Thoracic aorta (tissue), 2 donors: Measurements from ENCODE around the gene RYR1. TPM values are rescaled to one million over a fixed set of nuclear protein-coding genes. Genes with fewer than 3 reads are reported as not detected.
"Not testable (repeated sequence)": the region's sequence is repeated elsewhere in the genome, so short reads cannot be mapped to it uniquely, and the experiment has no call there.

Experiments
- ATAC-seq: fragments of 150-250 bp; one replicate; pipeline ENCODE4 v1.8.0; 2017; ENCODE audit warnings: low read depth; ENCODE audit not compliant: insufficient number of reproducible peaks, low FRiP score
- DNase-seq: peaks from one replicate; pipeline ENCODE4 v3.0.0-alpha.2; 2020; ENCODE audit warnings: low spot score
- H3K27ac ChIP-seq, 2 donors: fragments of 200-600 bp; sonication (generic); 1 replicate in 1 of 2; 2 replicates in 1 of 2; pipeline ENCODE4 v1.5.1; 2016; ENCODE audit warnings: mild to moderate bottlenecking in 2 of 2, moderate library complexity in 2 of 2
- H3K27me3 ChIP-seq: fragments of 200-600 bp; sonication (generic); replicated peaks from 2 replicates; pipeline ENCODE4 v1.6.0; 2016; ENCODE audit warnings: mild to moderate bottlenecking; ENCODE audit not compliant: insufficient read depth
- H3K36me3 ChIP-seq: fragments of 200-600 bp; sonication (generic); one replicate; pipeline ENCODE4 v1.5.1; 2016
- H3K4me1 ChIP-seq, 2 donors: fragments of 200-600 bp; sonication (generic); 1 replicate in 1 of 2; 2 replicates in 1 of 2; pipeline versions ENCODE4 v1.5.1 to v1.6.0; 2016; ENCODE audit warnings: low read depth in 2 of 2, mild to moderate bottlenecking in 1 of 2; ENCODE audit not compliant: control insufficient read depth in 1 of 2
- H3K4me3 ChIP-seq: fragments of 200-600 bp; sonication (generic); 2 replicates; pipeline ENCODE4 v1.5.1; 2016; ENCODE audit warnings: mild to moderate bottlenecking
- H3K9me3 ChIP-seq: fragments of 200-600 bp; sonication (generic); 2 replicates; pipeline ENCODE4 v1.5.1; 2016
- total RNA-seq, 2 donors: library from RNA; depleted of rRNA; stranded (reverse); fragments of >200 nt; gene quantifications; one replicate each; pipeline versions ENCODE4 v1.1.0 to v1.2.3, GENCODE V29; 2016
- TF ChIP-seq, protein P1 (sequence below): fragments of 200-600 bp; sonication (generic); IDR thresholded peaks from one replicate; pipeline ENCODE4 v1.5.1; 2019; ENCODE audit warnings: antibody characterized with exemption

Gene RYR1
- total RNA-seq, 2 donors from 2014 or later = 3.8 to 4.3 TPM

DNA sequence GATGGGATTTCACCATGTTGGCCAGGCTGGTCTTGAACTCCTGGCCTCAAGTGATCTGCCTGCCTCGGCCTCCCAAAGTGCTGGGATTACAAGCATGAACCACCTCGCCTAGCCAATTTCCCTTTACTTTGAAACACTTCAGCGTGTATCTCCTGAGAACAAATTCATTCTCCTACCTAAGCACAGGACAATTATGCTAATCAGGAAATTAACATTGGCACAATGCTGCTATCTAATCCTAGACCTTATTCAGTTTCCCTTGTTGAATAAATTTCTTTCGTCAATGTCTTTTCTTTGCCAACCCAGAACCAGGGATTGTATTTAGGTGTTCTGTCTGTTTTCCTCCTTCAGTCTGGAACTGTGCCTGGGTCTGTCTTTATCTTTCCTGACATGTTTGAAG, 116.5 kb downstream of the RYR1 start:
- no peak for DNase-seq
- no peaks in the 10 kb centered on the region for H3K27me3 ChIP-seq
- H3K36me3 ChIP-seq = no peaks in the 10 kb centered on the region
- peaks cover 0 to 1% of the 10 kb centered on the region in 2 donors for H3K4me1 ChIP-seq
- TF ChIP-seq, protein P1, sequence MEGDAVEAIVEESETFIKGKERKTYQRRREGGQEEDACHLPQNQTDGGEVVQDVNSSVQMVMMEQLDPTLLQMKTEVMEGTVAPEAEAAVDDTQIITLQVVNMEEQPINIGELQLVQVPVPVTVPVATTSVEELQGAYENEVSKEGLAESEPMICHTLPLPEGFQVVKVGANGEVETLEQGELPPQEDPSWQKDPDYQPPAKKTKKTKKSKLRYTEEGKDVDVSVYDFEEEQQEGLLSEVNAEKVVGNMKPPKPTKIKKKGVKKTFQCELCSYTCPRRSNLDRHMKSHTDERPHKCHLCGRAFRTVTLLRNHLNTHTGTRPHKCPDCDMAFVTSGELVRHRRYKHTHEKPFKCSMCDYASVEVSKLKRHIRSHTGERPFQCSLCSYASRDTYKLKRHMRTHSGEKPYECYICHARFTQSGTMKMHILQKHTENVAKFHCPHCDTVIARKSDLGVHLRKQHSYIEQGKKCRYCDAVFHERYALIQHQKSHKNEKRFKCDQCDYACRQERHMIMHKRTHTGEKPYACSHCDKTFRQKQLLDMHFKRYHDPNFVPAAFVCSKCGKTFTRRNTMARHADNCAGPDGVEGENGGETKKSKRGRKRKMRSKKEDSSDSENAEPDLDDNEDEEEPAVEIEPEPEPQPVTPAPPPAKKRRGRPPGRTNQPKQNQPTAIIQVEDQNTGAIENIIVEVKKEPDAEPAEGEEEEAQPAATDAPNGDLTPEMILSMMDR = no peak
- ATAC-seq = no peak
- H3K4me3 ChIP-seq = no peak overlapping the region
- H3K27ac ChIP-seq = no peak overlapping the region
- no peaks in the 10 kb centered on the region for H3K9me3 ChIP-seq

DNA sequence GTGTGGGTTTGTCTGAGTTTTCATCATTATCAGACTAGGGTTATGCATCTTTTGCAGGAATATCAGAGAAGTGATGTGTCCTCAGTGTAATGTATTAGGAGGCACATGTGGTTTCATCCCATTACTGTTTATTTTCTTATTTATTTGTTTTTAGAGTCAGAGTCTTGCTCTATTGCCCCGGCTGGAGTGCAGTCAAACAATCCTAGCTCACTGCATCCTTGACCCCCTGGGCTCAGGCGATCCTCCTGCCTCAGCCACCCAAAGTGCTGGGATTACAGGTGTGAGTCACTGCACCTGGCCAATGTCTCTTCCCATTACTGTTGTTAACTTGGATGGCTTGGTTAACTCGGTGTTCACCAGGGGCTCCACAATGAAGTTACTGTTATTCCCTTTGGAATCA, 116.9 kb downstream of the RYR1 start:
- Histone ChIP-seq H3K4me3 (no peak overlapping the region), H3K36me3 (no peaks in the 10 kb centered on the region), H3K9me3 (no peaks in the 10 kb centered on the region), H3K4me1 (no peaks in the 10 kb centered on the region), H3K27ac (no peak overlapping the region), H3K27me3 (no peaks in the 10 kb centered on the region)
- DNase-seq (no peak), ATAC-seq (no peak)
- TF ChIP-seq, protein P1 = no peak

DNA sequence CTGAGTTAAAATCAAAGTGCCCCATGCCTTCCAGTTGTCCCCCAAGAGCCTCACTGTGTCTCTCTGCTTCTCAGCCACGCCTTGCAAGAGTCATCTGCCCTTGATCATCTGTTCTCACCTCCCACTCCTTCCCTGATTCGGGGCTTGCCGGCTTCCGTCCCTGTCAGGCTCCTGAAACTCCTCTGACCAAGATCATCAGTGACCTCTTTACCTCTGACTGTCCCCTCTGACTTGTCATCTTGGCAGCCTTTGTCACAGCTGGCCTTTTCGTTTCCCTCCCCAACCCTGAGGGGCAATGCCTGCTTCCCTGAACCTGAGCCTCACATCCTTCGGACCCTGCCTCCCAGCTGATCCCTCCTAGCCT, 117.9 kb downstream of the RYR1 start:
- Histone ChIP-seq H3K27ac (no peak overlapping the region), H3K4me3 (no peak overlapping the region), H3K27me3 (no peaks in the 10 kb centered on the region), H3K36me3 (no peaks in the 10 kb centered on the region), H3K9me3 (no peaks in the 10 kb centered on the region), H3K4me1 (no peaks in the 10 kb centered on the region)
- TF ChIP-seq, protein P1 = no peak
- DNase-seq = no peak
- no peak for ATAC-seq

DNA sequence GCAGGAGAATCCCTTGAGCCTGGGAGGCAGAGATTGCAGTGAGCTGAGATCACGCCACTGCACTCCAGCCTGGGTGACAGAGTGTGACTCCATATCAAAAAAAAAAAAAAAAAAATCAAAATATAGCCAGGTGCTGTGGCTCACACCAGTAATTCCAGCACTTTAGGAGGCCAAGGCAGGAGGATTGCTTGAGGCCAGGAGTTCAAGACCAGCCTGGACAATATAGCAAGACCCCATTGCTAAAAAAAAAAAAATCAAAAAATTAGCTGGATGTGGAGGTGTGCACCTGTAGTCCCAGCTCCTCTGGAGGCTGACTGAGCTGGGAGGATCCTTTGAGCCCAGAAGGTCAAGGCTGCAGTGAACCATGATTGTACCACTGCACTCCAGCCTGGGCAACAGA, 119.7 kb downstream of the RYR1 start:
- not testable (repeated sequence) for H3K27ac ChIP-seq, H3K36me3 ChIP-seq, DNase-seq, H3K9me3 ChIP-seq, ATAC-seq, H3K4me1 ChIP-seq, H3K4me3 ChIP-seq, H3K27me3 ChIP-seq

DNA sequence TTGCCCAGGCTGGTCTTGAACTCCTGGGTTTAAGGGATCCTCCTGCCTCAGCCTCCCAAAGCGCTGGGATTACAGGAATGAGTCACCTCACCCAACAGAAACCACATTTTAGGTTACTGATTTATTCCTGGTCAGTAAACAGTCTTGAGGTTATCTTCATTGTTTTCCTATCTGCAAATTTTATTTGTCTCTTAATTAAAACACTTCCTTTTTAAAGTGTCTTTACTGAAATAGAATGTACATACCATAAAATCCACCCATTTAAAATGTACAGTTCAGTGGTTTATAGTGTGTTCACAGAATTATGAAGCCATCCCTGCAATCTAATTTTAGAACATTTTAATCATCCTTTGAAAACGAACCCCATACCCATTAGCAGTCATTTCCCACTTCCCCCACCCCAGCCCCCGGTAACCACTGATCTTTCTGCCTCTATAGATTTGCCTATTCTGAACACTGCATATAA, 121.2 kb downstream of the RYR1 start:
- Histone ChIP-seq H3K36me3 (no peaks in the 10 kb centered on the region), H3K27me3 (no peaks in the 10 kb centered on the region), H3K4me3 (no peak overlapping the region), H3K4me1 (no peaks in the 10 kb centered on the region), H3K9me3 (no peaks in the 10 kb centered on the region), H3K27ac (no peak overlapping the region)
- DNase-seq (no peak), ATAC-seq (no peak)
- TF ChIP-seq, protein P1 = no peak

DNA sequence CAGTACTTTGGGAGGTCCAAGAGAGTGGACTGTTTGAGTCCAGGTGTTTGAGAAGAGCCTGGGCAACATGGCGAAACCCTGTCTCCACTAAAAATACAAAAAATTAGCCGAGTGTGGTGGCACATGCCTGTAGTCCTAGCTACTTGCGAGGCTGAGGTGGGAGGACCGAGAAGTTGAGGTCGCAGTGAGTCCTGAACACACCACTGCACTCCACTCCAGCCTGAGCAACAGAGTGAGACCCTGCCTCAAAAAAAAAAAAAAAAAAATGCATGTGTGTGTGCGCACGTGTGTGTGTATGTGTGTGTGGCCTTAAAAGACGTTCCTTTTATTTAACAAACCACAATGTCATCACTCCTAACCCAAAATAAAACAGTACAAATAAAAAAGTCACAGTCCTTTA, 121.7 kb downstream of the RYR1 start:
- DNase-seq (no peak), ATAC-seq (no peak)
- no peak overlapping the region for H3K27ac ChIP-seq
- H3K4me3 ChIP-seq = no peak overlapping the region
- no peaks in the 10 kb centered on the region for H3K27me3 ChIP-seq
- TF ChIP-seq, protein P1 = no peak
- no peaks in the 10 kb centered on the region for H3K9me3 ChIP-seq
- no peaks in the 10 kb centered on the region for H3K4me1 ChIP-seq
- H3K36me3 ChIP-seq = no peaks in the 10 kb centered on the region
